ENCODE data around the gene CYP4A22.
"Not testable (repeated sequence)": the region's sequence is repeated elsewhere in the genome, so short reads cannot be mapped to it uniquely, and the experiment has no call there.

CYP4A22 gene, protein sequence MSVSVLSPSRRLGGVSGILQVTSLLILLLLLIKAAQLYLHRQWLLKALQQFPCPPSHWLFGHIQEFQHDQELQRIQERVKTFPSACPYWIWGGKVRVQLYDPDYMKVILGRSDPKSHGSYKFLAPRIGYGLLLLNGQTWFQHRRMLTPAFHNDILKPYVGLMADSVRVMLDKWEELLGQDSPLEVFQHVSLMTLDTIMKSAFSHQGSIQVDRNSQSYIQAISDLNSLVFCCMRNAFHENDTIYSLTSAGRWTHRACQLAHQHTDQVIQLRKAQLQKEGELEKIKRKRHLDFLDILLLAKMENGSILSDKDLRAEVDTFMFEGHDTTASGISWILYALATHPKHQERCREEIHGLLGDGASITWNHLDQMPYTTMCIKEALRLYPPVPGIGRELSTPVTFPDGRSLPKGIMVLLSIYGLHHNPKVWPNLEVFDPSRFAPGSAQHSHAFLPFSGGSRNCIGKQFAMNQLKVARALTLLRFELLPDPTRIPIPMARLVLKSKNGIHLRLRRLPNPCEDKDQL

DNA sequence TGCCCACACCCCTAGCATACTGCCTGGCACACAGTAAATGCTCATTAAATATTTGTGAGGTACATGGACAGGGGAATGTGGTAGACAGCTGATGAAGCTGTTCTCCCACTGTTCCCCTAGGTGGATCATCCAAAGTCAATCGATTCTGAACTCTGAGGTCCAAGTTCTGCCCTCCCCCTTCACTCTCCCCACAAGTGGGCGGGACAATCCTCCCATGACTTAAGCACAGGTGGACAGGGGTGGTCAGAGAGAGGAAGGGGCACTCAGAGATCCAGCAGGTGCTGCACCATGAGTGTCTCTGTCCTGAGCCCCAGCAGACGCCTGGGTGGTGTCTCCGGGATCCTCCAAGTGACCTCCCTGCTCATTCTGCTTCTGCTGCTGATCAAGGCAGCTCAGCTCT, at the start of gene CYP4A22:
CYP4A22 (plus strand) TSS at position 244 of the 400 bp plus-strand sequence; CDS start at position 289, 45 bp downstream.
- DNase-seq (ENCODE audit: low read depth) = no peak

DNA sequence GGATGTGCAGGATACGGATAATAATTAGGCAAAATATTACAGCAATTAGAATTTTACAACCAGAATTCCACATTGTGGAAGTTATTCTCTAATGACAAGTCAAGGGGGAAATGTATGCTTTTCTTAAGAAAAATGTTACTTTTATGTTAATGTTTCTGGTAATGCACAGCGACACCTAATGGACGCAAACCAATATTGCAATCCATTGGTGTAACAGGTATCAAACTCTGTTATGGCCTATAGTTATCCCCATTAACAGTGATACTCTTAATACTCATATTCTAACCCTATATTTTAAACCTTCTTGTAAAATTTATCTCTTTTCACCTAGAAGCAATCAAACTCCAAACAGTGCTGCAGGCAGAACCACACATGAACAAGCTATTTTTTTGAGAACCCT, 47.9 kb upstream of the CYP4A22 start:
- peak; percentile 3 for DNase-seq (ENCODE audit: low read depth)

DNA sequence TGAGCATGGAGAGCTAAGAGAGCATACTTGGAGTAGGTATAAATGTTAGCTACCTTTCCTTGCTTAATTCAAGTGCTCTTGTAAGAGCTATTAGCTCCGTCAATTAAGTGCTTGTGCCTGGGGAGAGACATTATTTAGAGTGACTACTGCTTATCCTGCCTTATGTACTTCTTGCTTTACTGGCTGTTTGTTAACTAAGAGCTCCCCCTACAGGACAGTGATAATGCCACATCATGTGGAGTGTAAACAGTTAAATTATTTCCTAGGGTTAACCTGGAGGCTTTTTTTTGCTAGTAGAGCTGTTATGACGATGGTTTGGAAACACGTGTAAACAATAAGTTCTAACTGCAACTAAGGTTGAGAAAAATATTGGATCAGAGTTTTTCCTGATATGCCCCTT, 45.8 kb upstream of the CYP4A22 start:
- not testable (repeated sequence) for DNase-seq (ENCODE audit: low read depth)

DNA sequence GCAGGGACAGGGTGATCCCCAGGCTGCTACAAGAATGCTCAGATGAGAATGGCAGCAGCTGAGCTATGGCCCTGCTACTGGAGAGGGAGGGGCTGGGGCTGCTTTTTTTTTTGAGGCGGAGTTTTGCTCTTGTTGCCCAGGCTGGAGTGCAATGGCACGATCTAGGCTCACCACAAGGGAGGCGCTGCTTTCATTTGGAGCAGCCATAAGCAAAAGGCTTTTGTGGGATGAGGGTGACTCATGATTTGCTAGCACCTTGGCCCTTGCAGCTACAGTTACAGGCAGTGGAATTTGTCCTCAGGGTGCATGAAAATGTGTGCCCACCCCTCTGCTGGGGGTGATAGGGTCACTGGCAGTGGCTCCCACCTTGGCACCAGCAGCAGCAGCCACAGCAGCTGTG, 32.4 kb upstream of the CYP4A22 start:
- no peak for DNase-seq (ENCODE audit: low read depth)

DNA sequence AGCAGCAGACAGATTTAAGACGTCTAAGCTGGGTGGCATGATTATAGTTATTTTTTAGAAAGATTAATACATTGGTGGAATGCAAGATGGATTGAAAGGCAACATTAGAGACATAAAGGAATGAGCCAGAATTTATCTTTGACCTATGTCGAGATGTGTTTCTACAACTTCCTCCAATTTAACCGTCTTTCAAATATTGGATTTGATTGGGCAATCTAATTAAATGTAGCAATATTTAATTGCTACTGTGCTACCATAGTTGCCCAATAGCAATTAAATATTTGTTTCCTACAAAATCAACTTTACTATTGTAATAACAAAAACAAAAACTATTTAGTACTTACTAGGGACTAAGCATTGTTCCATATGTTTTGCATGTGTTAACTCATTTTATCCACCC, 30.4 kb upstream of the CYP4A22 start:
- DNase-seq (ENCODE audit: low read depth) = no peak

DNA sequence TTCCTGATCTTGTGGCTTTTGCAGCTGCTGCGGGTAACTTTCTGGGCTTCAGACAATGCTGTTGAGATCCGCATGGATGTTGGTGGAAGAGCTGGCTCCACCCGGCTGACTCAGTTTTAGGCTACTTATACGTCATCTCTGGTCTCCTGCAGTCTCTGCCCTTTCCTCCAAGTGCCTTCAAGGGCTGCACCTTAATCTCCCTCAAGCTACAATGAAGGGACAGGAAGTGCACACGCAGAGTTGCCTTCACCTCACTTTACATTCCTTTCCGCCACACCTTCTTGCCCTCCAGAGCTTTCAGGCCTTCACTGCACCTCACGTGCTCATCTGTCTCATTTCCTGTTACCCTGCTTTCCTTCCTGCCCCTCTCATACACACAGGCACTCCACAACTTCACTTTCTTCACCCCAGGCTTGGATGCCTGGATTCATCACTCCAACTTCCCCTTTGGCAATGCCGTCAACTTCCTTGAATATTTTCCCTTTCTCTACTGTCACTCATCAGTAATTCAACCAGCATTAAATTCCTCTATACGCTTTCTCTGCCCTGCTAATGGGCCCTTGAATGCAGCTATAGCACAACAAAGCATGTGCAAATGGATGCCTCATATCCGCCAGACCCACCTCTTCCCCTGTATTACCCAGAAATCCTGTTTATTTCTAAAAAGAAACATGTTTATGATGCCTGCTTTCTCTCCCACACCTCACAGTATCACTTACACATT, 29.2 kb upstream of the CYP4A22 start:
- DNase-seq (ENCODE audit: low read depth) = not testable (repeated sequence)

DNA sequence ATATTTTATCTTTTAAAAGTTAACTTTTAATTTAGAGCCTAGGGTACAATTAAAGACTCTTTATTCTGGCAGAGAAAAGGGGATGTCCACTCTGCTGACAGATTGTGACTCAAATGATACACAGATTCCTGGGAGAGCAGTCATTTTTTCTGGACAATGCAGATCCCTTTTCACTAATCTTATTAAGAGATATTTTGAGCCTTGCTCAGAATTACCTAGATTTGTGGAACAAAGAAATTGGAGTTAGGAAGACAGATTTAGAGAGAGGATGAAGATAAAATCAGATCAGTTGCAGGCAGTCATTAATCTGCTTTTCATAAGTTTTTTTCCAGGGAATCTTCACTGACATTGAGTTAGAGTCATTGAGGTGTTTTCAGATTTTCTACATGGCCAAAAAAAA, 27.8 kb upstream of the CYP4A22 start:
- not testable (repeated sequence) for DNase-seq (ENCODE audit: low read depth)

DNA sequence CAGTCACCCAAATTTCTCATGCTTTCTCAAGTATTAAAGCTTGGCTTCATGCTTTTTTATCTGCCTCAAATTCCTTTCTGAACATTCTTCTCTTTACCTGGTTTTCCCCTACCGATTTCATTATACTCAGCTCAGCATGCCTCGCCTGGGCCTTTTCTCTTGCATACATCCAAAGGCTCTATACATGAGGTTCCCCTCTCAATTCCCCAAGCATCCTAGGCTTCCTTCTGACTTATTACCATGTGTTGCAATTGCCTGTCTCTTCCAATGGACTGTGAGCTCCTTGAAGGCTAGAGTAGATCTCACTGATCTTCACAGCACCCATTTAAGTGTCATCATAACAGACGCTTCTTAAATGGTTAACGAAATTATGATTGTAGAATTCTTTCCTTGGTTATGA, 24.1 kb upstream of the CYP4A22 start:
- no peak for DNase-seq (ENCODE audit: low read depth)

DNA sequence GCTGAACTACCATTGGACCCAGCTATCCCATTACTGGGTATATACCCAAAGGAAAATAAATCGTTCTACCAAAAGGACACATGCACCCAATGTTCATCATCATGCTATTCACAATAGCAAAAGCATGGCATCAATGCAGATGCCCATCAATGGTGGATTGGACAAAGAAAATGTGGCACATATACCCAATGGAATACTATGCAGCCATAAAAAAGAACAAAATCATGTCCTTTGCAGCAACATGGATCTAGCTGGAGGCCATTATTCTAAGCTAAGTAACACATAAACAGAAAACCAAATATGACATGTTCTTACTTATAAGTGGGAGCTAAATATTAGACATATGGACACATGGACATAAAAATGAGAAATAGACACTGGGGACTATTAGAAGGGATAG, 16.2 kb upstream of the CYP4A22 start:
- not testable (repeated sequence) for DNase-seq (ENCODE audit: low read depth)

DNA sequence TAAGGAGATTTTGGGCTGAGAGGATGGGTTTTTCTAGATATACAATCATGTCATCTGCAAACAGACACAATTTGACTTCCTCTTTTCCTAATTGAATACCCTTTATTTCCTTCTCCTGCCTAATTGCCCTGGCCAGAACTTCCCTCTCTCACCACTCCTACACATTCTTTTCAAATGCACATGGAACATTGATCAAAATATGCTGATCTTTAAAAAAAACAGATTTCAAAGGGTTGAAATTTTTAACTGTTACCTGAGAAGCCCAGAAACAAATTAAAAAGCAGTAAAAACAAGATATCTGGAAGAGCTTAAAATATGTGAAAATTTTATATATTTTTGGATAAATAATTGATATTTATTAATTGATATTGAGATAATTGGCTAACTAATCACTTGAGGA, 12.4 kb upstream of the CYP4A22 start:
- DNase-seq (ENCODE audit: low read depth) = not testable (repeated sequence)

DNA sequence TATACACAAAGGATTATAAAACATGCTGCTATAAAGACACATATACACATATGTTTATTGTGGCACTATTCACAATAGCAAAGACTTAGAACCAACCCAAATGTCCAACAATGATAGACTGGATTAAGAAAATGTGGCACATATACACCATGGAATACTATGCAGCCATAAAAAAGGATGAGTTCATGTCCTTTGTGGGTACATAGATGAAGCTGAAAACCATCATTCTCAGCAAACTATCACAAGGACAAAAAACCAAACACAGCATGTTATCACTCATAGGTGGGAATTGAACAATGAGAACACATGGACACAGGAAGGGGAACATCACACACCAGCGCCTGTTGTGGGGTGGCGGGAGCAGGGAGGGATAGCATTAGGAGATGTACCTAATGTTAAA, 10.2 kb upstream of the CYP4A22 start:
- not testable (repeated sequence) for DNase-seq (ENCODE audit: low read depth)

DNA sequence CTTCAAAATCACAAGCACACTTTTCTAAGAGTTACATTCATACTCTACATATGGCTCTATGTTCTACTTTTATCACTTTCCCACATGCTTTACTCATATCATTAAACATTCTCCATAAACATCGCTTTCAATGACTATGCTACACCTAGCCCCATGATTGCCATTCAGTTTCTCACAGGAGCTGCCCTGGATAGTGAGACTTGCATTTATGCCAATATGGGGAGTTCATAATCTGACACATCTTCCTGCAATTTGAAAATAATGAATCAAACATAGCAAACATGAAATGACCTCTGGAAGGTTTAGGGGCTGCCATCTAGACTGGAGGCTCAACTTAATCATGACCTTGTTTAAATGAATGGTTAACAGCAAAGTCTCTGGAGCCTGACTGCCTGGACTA, 9.0 kb upstream of the CYP4A22 start:
- DNase-seq (ENCODE audit: low read depth) = no peak

DNA sequence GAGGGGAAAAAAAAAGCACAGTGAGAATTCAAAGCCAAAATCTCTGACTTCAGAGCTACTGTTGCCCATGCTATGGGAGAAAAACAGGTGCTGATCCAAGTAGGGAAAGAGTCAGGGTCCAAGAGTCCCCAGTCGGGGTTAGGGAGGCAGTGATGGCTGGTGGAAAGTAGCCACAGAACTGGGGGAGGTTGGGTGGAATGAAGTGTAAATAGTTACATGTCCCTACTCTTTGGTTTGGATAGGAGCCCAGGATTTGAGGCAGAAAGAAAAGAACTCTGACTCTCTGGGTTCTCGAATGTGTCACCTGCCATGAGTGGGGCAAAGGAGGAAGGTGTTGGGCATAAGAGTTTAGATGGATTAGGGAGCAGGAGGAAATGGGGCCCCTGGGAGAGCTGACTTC, 8.4 kb upstream of the CYP4A22 start:
- not testable (repeated sequence) for DNase-seq (ENCODE audit: low read depth)

DNA sequence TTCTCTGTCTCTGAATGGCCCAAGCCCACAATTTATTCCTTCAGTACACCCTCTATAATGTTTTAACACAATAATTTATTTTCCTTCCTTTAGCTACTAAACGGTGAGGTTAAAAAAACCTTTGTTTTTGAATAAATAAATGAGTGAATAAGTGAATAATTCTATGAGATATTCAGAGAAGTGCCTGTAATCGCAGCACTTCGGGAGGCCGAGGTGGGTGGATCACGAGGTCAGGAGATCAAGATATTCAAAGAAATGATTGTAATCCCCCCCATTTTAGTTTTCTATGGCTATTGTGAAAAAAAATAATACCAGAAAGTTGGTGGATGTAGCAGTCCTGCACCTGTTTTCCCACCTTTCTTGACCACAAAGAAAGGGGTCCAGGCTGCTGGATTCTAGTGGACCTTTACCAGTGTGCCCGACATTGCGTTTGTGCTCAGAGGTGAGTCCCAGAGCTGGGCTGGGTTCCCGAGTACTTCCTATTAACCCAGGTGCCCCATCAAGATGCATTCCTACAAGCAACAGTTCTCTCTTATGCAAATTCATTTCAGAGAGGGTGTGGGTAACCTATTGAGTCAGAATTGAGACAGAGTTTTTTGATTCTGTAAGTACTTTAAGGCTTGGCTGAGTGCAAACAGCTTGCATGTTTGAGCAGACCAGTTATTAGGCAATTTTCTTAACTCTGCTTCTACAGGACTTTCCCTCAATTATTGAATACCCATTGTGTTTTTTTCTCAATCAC, 7.6 kb upstream of the CYP4A22 start:
- DNase-seq (ENCODE audit: low read depth) = not testable (repeated sequence)

DNA sequence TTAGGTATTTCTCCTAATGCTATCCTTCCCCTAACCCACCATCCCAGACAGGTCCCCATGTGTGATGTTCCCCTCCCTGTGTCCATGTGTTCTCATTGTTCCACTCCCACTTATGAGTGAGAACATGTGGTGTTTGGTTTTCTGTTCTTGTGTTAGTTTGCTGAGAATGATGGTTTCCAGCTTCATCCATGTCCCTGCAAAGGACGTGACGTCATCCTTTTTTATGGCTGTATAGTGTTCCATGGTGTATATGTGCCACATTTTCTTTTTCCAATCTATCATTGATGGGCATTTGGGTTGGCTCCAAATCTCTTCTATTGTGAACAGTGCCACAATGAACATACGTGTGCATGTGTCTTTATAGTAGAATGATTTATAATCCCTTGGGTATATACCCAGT, 4.6 kb upstream of the CYP4A22 start:
- DNase-seq (ENCODE audit: low read depth) = not testable (repeated sequence)

DNA sequence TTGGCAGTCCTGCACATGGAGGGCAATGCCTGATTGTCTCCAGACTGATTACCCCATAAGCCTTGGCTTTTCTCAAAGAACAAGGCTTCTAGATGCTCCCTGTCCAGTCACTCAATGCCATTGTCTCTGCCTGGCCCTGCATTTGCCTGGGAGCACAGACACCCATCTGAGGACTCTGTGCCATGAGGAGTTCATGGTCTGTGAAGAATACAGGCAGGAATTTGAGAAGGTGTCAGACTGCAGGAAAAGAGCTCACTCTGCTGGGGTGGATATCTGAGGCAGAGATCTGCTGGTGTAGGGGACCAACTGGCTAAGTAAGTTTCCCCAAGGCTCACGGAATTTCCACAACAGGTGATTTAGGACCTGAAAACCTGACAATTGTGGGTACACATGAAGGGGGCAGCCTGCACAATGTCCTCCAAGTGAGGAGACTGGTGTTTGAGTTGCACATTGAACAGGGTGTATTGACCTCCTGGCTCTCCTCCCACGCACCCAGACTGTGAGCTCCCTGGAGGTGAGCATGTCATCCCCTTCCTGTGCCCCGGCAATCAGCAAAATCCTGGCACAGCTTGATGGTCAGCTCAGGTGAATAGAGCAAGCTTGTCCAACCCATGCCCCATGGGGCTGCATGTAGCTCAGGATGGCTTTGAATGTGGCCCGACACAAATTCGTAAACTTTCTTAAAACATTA, 829 bp downstream of the CYP4A22 start:
- no peak for DNase-seq (ENCODE audit: low read depth)

DNA sequence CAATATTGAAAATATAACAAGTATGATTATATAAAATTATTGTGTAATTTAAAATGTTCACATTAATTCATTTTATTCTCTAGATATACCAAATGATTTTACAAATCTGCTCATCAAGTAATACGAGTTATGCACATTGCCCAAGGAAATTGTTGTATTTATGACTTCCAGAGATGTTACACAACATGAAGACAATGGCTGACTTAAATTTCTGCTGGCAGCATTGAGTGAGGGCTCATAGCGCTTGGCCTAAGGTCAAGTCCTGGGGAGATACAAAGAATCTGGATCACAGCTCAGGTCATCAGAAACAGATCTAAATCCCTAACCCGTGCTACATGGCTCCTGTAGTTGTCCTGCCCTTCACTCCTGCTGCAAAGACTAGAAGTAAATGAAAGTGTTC, 3.1 kb downstream of the CYP4A22 start:
- not testable (repeated sequence) for DNase-seq (ENCODE audit: low read depth)

DNA sequence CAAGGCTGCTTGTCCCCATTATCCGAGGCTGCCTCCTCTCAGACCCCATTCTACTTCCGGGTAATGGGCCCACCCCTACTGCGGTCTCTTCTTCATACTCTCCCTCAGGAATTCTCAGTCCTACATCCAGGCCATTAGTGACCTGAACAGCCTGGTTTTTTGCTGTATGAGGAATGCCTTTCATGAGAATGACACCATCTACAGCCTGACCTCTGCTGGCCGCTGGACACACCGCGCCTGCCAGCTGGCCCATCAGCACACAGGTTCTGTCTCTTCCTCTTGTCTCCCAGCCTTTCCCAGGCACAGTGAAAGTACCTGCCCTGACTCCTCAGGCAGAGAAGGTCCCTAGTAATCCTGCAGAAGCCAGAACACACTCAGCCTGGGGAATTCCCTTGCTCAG, 6.4 kb downstream of the CYP4A22 start:
- not testable (repeated sequence) for DNase-seq (ENCODE audit: low read depth)

DNA sequence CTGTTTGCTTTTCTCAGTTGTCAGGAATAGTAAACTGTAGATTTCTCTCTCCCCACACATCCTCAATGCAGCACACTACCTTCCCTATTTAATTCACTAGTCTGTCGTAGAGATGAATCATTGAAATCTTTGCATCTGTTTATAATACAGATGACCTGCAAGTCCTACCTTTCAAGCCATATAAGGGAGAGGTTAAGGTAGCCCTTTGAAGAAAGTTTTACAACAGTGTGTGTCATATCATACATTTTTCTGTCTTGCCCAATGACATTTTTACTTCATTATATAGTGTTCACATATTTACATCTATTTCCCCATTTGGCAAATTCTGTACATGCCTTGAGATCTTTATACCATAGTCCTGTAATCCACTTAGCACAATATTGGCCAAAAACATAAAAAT, 9.3 kb downstream of the CYP4A22 start:
- DNase-seq (ENCODE audit: low read depth) = not testable (repeated sequence)

DNA sequence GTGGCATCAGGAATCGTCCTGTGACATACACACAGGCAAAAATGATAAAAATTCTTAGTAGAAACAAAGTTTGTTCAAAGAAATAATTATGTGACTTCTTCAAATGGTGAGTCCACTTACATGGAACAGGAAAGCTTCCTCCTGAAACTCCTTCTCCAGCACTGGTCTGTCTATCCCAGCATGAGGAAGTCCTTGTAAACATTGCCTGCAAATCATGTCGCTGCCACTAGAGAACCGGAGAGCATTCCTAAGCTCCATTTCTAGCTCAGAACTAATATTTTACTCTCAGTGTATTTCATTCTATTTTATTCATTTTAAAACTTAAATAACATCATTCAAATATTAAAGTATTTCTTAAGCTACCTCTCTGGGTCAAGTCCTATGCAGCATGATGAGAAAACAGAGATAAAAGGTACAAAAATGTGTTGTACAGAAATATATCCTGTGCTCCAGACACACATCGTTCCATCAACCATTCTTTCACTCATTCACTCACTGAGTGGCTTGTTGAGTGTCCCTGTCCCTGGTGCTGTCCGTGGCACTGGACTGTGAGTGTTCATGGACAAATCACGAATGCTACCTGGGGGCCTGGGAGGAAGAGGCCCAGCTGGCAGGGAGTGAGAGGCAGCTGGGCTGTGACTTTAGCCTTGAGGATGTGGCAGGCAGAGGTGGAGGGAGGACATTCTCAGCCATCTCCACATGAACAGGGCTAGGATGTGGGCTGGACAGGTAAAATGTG, 10.0 kb downstream of the CYP4A22 start:
- no peak for DNase-seq (ENCODE audit: low read depth)

DNA sequence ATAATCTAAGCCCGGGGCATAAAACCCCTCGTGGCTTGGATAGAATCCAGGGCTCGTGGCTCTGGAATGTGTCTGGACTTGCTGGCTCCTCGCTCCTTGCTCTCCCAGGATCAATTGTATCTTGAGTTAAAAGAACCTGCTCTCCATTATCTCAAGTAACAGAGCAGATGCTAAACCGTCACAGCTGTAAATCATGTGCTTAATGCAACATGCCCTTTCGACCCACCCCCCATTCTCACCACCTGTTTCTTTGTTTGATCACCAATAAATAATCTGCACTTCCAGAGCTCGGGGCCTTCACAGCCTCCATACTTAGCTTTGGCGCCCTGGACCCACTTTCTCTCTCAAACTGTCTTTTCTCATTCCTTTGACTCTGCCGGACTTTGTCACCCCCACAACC, 11.9 kb downstream of the CYP4A22 start:
- DNase-seq (ENCODE audit: low read depth) = not testable (repeated sequence)
